GM19099 (cell line): ENCODE measurements around the gene GMDS.

Experiments
- POLR2A ChIP-seq: IDR thresholded peaks from 3 replicates; pipeline ENCODE4 v1.6.1; 2011; ENCODE audit warnings: low read depth; ENCODE audit not compliant: insufficient read length; ENCODE audit errors: extremely low read depth

Gene GMDS

GRCh38 chr6:2197177-2197671 lies 48.2 kb downstream of the GMDS start:
- no peak for TF ChIP-seq POLR2A

- no peak for TF ChIP-seq POLR2A
Measured at GRCh38 chr6:2196079-2196679, 49.2 kb downstream of the GMDS start.

GRCh38 chr6:2194643-2195042 lies 50.8 kb downstream of the GMDS start:
- TF ChIP-seq POLR2A, result no peak

- no peak for TF ChIP-seq POLR2A
Measured at GRCh38 chr6:2193931-2194330, 51.5 kb downstream of the GMDS start.

GRCh38 chr6:2192976-2193375 lies 52.4 kb downstream of the GMDS start:
- no peak for TF ChIP-seq POLR2A

- TF ChIP-seq POLR2A, result no peak
Measured at GRCh38 chr6:2191390-2191740, 54.0 kb downstream of the GMDS start.

GRCh38 chr6:2190661-2191389 lies 54.6 kb downstream of the GMDS start:
- no peak for TF ChIP-seq POLR2A

GRCh38 chr6:2188856-2189384 lies 56.5 kb downstream of the GMDS start:
- no peak for TF ChIP-seq POLR2A

GRCh38 chr6:2188397-2188796 lies 57.0 kb downstream of the GMDS start:
- TF ChIP-seq POLR2A, result no peak

GRCh38 chr6:2187826-2188225 lies 57.6 kb downstream of the GMDS start:
- TF ChIP-seq POLR2A, result no peak

- TF ChIP-seq POLR2A, result no peak
Measured at GRCh38 chr6:2186516-2186915, 58.9 kb downstream of the GMDS start.

- no peak for TF ChIP-seq POLR2A
Measured at GRCh38 chr6:2185466-2185865, 59.9 kb downstream of the GMDS start.

GRCh38 chr6:2184700-2185455 lies 60.5 kb downstream of the GMDS start:
- TF ChIP-seq POLR2A, result no peak

- TF ChIP-seq POLR2A, result no peak
Measured at GRCh38 chr6:2183752-2184151, 61.7 kb downstream of the GMDS start.

GRCh38 chr6:2183246-2183645 lies 62.2 kb downstream of the GMDS start:
- TF ChIP-seq POLR2A, result no peak
